UCSD-AML1 (cell line): ENCODE data around the gene TLE3.

ENCODE experiments used
- DNase-seq: peaks from one replicate; lab custom pipeline; 2025; ENCODE audit not compliant: unreplicated experiment; lab: John Stamatoyannopoulos, UW

Gene TLE3

GRCh38 chr15:70084461-70084860, 13.3 kb downstream of the TLE3 start:
- DNase-seq, result no peak

- no peak for DNase-seq
Observed at GRCh38 chr15:70083946-70084345, 13.8 kb downstream of the TLE3 start.

GRCh38 chr15:70083418-70083817, 14.3 kb downstream of the TLE3 start:
- DNase-seq, result no peak

- no peak for DNase-seq
Observed at GRCh38 chr15:70082281-70082900, 15.3 kb downstream of the TLE3 start.

- no peak for DNase-seq
Observed at GRCh38 chr15:70081612-70082011, 16.1 kb downstream of the TLE3 start.

- no peak for DNase-seq
Observed at GRCh38 chr15:70080347-70080746, 17.4 kb downstream of the TLE3 start.

GRCh38 chr15:70079888-70080287, 17.8 kb downstream of the TLE3 start:
- no peak for DNase-seq

GRCh38 chr15:70078578-70079417, 18.9 kb downstream of the TLE3 start:
- DNase-seq, result no peak

- DNase-seq, result no peak
Observed at GRCh38 chr15:70077188-70078147, 20.2 kb downstream of the TLE3 start.

- DNase-seq, result no peak
Observed at GRCh38 chr15:70074380-70074779, 23.3 kb downstream of the TLE3 start.

GRCh38 chr15:70072479-70072878, 25.2 kb downstream of the TLE3 start:
- no peak for DNase-seq

GRCh38 chr15:70071799-70072198, 25.9 kb downstream of the TLE3 start:
- DNase-seq, result no peak

GRCh38 chr15:70069716-70070115, 28.0 kb downstream of the TLE3 start:
- DNase-seq, result no peak

- no peak for DNase-seq
Observed at GRCh38 chr15:70068783-70069565, 28.7 kb downstream of the TLE3 start.

- no peak for DNase-seq
Observed at GRCh38 chr15:70067681-70068080, 30.0 kb downstream of the TLE3 start.

GRCh38 chr15:70067011-70067410, 30.7 kb downstream of the TLE3 start:
- no peak for DNase-seq

GRCh38 chr15:70066447-70066846, 31.3 kb downstream of the TLE3 start:
- DNase-seq, result no peak

GRCh38 chr15:70066004-70066403, 31.7 kb downstream of the TLE3 start:
- DNase-seq, result no peak

GRCh38 chr15:70065006-70065722, 32.6 kb downstream of the TLE3 start:
- no peak for DNase-seq

- no peak for DNase-seq
Observed at GRCh38 chr15:70064441-70064840, 33.3 kb downstream of the TLE3 start.
